ENCODE results near the gene HSDL2. TPM values are rescaled to one million over a fixed set of nuclear protein-coding genes. Genes with fewer than 3 reads are reported as not detected.

HSDL2 gene
- total RNA-seq, 1 experiment from 2014 or later = 32.2 TPM

DNA sequence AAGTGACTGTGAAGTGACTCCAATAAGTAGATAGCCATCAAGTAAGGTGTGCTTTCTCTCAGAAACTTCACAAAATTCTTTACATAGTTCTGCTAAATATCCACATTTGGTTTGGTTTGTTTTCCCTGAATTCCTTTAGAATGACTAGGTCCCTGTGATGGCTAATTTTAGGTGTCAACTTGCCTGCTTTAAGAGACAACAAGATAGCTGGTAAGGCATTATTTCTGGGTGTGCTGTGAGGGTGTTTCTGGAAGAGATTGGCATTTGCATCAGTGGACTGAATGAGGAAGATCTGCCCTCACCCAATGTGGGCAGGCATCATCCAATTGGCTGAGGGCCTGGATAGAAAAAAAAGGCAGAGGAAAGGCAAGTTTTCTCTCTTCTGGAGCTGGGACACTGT lies 38.2 kb upstream of the HSDL2 start:
- DNase-seq (ENCODE audit: low read depth, low spot score) (no peak), ATAC-seq (peak; percentile 42; the same call in 1 of the 2 replicates)
- H3K4me1 ChIP-seq (ENCODE audit: control insufficient read depth, insufficient read depth, low read length) = no peaks in the 10 kb centered on the region
- no TSS peak for BruUV-seq (replicated peaks)
- ChIA-PET CTCF (no interaction called here), POLR2A (no interaction called here)
- TF ChIP-seq CTCF (IDR thresholded peaks at IDR 0.05) = no peak
- no peak for TF ChIP-seq POLR2AphosphoS5 (IDR thresholded peaks at IDR 0.05; ENCODE audit: low read depth, low read length)
- no peak for TF ChIP-seq SIN3A (IDR thresholded peaks at IDR 0.05; ENCODE audit: borderline replicate concordance, insufficient read depth, low read depth, low read length)
- TF ChIP-seq, protein P1, sequence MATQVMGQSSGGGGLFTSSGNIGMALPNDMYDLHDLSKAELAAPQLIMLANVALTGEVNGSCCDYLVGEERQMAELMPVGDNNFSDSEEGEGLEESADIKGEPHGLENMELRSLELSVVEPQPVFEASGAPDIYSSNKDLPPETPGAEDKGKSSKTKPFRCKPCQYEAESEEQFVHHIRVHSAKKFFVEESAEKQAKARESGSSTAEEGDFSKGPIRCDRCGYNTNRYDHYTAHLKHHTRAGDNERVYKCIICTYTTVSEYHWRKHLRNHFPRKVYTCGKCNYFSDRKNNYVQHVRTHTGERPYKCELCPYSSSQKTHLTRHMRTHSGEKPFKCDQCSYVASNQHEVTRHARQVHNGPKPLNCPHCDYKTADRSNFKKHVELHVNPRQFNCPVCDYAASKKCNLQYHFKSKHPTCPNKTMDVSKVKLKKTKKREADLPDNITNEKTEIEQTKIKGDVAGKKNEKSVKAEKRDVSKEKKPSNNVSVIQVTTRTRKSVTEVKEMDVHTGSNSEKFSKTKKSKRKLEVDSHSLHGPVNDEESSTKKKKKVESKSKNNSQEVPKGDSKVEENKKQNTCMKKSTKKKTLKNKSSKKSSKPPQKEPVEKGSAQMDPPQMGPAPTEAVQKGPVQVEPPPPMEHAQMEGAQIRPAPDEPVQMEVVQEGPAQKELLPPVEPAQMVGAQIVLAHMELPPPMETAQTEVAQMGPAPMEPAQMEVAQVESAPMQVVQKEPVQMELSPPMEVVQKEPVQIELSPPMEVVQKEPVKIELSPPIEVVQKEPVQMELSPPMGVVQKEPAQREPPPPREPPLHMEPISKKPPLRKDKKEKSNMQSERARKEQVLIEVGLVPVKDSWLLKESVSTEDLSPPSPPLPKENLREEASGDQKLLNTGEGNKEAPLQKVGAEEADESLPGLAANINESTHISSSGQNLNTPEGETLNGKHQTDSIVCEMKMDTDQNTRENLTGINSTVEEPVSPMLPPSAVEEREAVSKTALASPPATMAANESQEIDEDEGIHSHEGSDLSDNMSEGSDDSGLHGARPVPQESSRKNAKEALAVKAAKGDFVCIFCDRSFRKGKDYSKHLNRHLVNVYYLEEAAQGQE (IDR thresholded peaks at IDR 0.05; ENCODE audit: insufficient read depth in 1 of 2, low read depth in 2 of 2, low read length in 1 of 2) = no peak
- no peak for TF ChIP-seq TCF7L2 (IDR thresholded peaks at IDR 0.05; ENCODE audit: low read depth, low read length)
- no peaks in the 10 kb centered on the region for H3K27me3 ChIP-seq (ENCODE audit: control insufficient read depth, insufficient read depth, low read length)
- H3K9me3 ChIP-seq (ENCODE audit: control insufficient read depth, insufficient read depth, low read depth, low read length) = no peaks in the 10 kb centered on the region
- H3K27ac ChIP-seq (ENCODE audit: low read length) = no peak overlapping the region
- intact Hi-C loops (cut with micrococcal nuclease; ENCODE audit: unreplicated experiment) (no loop called here), in situ Hi-C loops (cut with HindIII; ENCODE audit: low pct_unique_long_range_greater_than_20kb, low sequenced_read_pairs) (no loop called here)
- no peak overlapping the region for H3K4me3 ChIP-seq (ENCODE audit: low read depth in 2 of 2, low read length in 2 of 2)
- H3K36me3 ChIP-seq (ENCODE audit: control insufficient read depth, insufficient read depth, low read length) = no peaks in the 10 kb centered on the region

GRCh38 chr9:112348257-112349007 lies 31.5 kb upstream of the HSDL2 start:
- no peak for TF ChIP-seq CTCF (IDR thresholded peaks at IDR 0.05)
- peak; percentile 57; the same call in 1 of the 2 replicates for TF ChIP-seq POLR2AphosphoS5 (IDR thresholded peaks at IDR 0.05; ENCODE audit: low read depth, low read length)
- no peak; the same call in 1 of the 2 replicates for TF ChIP-seq TCF7L2 (IDR thresholded peaks at IDR 0.05; ENCODE audit: low read depth, low read length)
- TF ChIP-seq SIN3A (IDR thresholded peaks at IDR 0.05; ENCODE audit: borderline replicate concordance, insufficient read depth, low read depth, low read length) = no peak
- TF ChIP-seq, protein P1 (IDR thresholded peaks at IDR 0.05; ENCODE audit: insufficient read depth in 1 of 2, low read depth in 2 of 2, low read length in 1 of 2) = no peak
- no peaks in the 10 kb centered on the region for H3K9me3 ChIP-seq (ENCODE audit: control insufficient read depth, insufficient read depth, low read depth, low read length)
- BruUV-seq (replicated peaks) = no TSS peak
- no peaks in the 10 kb centered on the region for H3K27me3 ChIP-seq (ENCODE audit: control insufficient read depth, insufficient read depth, low read length)
- peak overlapping the region; percentile 34 to 66 for H3K4me3 ChIP-seq (ENCODE audit: low read depth in 2 of 2, low read length in 2 of 2)
- DNase-seq (ENCODE audit: low read depth, low spot score) (no peak), ATAC-seq (peak; percentile 92)
- peak overlapping the region; percentile 77 for H3K27ac ChIP-seq (ENCODE audit: low read length)
- intact Hi-C loops (cut with micrococcal nuclease; ENCODE audit: unreplicated experiment) = no loop called here
- POLR2A ChIA-PET = no interaction called here
- in situ Hi-C loops (cut with HindIII; ENCODE audit: low pct_unique_long_range_greater_than_20kb, low sequenced_read_pairs) = no loop called here
- CTCF ChIA-PET = no interaction called here
- H3K36me3 ChIP-seq (ENCODE audit: control insufficient read depth, insufficient read depth, low read length) = no peaks in the 10 kb centered on the region
- no peaks in the 10 kb centered on the region for H3K4me1 ChIP-seq (ENCODE audit: control insufficient read depth, insufficient read depth, low read length)
